Measurements from ENCODE around the gene RBM18.

DNA sequence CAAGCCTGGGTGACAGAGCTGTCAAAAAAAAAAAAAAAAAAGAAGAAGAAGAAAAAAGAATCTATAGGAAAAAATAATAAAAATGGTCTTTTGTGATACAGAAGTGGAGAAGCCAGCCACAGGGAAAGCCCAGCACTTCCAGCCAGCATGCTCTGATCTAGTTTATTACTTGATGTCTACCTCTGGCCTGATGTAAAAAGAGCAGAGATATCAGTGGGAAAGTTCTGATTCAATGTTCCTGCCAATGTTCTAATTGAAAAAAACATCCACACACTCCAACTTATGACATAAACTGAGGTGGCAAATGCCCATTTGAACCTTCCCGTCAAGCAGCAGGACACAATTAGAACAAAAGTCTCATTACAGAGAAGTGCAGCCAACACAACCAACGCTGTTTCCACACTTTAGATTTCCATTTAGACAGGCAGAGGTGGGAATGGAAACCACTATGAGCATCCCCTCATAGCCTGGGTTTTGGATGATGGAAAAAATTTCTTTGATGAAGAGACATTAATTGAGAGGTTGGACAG is 5.7 kb downstream of the RBM18 start:
- TF ChIP-seq, protein P1, sequence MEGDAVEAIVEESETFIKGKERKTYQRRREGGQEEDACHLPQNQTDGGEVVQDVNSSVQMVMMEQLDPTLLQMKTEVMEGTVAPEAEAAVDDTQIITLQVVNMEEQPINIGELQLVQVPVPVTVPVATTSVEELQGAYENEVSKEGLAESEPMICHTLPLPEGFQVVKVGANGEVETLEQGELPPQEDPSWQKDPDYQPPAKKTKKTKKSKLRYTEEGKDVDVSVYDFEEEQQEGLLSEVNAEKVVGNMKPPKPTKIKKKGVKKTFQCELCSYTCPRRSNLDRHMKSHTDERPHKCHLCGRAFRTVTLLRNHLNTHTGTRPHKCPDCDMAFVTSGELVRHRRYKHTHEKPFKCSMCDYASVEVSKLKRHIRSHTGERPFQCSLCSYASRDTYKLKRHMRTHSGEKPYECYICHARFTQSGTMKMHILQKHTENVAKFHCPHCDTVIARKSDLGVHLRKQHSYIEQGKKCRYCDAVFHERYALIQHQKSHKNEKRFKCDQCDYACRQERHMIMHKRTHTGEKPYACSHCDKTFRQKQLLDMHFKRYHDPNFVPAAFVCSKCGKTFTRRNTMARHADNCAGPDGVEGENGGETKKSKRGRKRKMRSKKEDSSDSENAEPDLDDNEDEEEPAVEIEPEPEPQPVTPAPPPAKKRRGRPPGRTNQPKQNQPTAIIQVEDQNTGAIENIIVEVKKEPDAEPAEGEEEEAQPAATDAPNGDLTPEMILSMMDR (IDR thresholded peaks at IDR 0.05; ENCODE audit: low read length) = no peak
- TF ChIP-seq EZH2 (IDR thresholded peaks at IDR 0.05; ENCODE audit: borderline replicate concordance, low read length) = no peak
